Stimulated activated memory B cell treated with anti-CD40 and anti-IgM and Interleukin-4, amounts not matched to agents 10 μg/mL and 1 μg/mL and 100 μg/mL, for 72 hours (primary cell): ENCODE results near the gene TBL1XR1.

Source experiments
- ATAC-seq: fragments of 150-1000 bp; cut with Tn5 transposase; 2 replicates; pipeline ENCODE4 v1.10.0; 2021
- H3K27ac Mint-ChIP-seq: one replicate; pipeline ENCODE4 v1.8.0; 2022; ENCODE audit warnings: mild to moderate bottlenecking, mixed read lengths
- H3K27me3 Mint-ChIP-seq: one replicate; pipeline ENCODE4 v1.8.0; 2022; ENCODE audit warnings: mixed read lengths
- H3K36me3 Mint-ChIP-seq: one replicate; pipeline ENCODE4 v1.8.0; 2022; ENCODE audit warnings: mixed read lengths
- H3K4me1 Mint-ChIP-seq: one replicate; pipeline ENCODE4 v1.8.0; 2022; ENCODE audit warnings: mixed read lengths
- H3K4me3 Mint-ChIP-seq: one replicate; pipeline ENCODE4 v1.8.0; 2022; ENCODE audit warnings: mild to moderate bottlenecking, moderate library complexity, mixed read lengths
- H3K9me3 Mint-ChIP-seq: one replicate; pipeline ENCODE4 v1.8.0; 2022; ENCODE audit warnings: mixed read lengths

The TBL1XR1 gene

DNA sequence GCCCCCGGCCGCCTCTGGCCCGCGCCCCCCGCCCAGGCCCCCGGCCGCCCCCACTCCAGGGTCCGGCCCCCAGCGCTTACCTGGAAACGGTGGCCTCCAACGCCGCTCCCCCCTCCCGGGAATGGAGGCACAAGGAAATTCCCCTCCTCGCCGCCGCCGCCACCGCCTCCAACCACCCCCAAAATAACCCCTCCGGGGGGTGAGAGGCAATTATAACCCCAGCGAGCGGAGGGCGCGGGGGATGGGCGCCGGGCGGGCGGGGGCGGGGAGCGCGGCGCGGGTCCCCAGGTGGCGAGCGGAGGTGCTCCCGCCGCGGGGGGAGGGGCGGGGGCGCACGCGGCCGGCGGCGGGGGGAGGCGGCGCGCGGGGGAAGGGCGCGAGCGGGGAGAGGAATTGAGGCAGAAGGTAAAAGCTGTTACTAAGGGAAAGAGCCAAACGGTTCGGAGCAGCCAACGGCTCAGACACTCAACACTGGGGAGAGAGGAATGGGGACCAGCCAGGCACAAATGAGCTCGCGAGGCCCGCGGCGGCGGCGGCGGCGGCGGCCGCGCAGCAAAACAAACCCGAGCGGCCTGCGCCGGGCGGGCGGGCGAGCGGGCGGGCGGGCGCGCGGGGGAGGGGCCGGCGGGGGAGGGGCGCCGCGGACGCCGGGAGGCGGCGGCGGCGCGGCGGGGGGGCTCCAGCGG lies at the start of gene TBL1XR1:
TBL1XR1 (minus strand) TSS at position 442 of the 686 bp plus-strand sequence. CDS start 132,505 bp downstream, outside the sequence.
- peak; percentile 78 for ATAC-seq
- peaks cover 11% of the 10 kb centered on the region for H3K36me3 Mint-ChIP-seq
- H3K27me3 Mint-ChIP-seq, result no peaks in the 10 kb centered on the region
- H3K9me3 Mint-ChIP-seq, result no peaks in the 10 kb centered on the region
- peak within 1 kb of the TSS; percentile 96 for H3K27ac Mint-ChIP-seq
- H3K4me3 Mint-ChIP-seq, result peak within 1 kb of the TSS; percentile 94
- H3K4me1 Mint-ChIP-seq, result peaks cover 53% of the 10 kb centered on the region

GRCh38 chr3:177245250-177245649 lies 48.0 kb upstream of the TBL1XR1 start:
- Mint-ChIP-seq H3K4me1 (peaks cover 34% of the 10 kb centered on the region), H3K27me3 (no peaks in the 10 kb centered on the region), H3K27ac (peak overlapping the region; percentile 88), H3K36me3 (no peaks in the 10 kb centered on the region), H3K9me3 (no peaks in the 10 kb centered on the region), H3K4me3 (no peak overlapping the region)
- ATAC-seq, result no peak

- Mint-ChIP-seq H3K36me3 (no peaks in the 10 kb centered on the region), H3K9me3 (no peaks in the 10 kb centered on the region), H3K27me3 (no peaks in the 10 kb centered on the region), H3K4me3 (no peak overlapping the region), H3K4me1 (peaks cover 28% of the 10 kb centered on the region), H3K27ac (peak overlapping the region; percentile 48)
- ATAC-seq, result no peak
Measured at GRCh38 chr3:177244606-177245005, 47.3 kb upstream of the TBL1XR1 start.

GRCh38 chr3:177238686-177239216 lies 41.5 kb upstream of the TBL1XR1 start:
- ATAC-seq, result no peak
- Mint-ChIP-seq H3K4me3 (no peak overlapping the region), H3K27me3 (no peaks in the 10 kb centered on the region), H3K27ac (no peak overlapping the region), H3K4me1 (peaks cover 6% of the 10 kb centered on the region), H3K9me3 (no peaks in the 10 kb centered on the region), H3K36me3 (no peaks in the 10 kb centered on the region)

- H3K27ac Mint-ChIP-seq, result no peak overlapping the region
- H3K4me3 Mint-ChIP-seq, result no peak overlapping the region
- no peaks in the 10 kb centered on the region for H3K36me3 Mint-ChIP-seq
- H3K4me1 Mint-ChIP-seq, result peaks cover 6% of the 10 kb centered on the region
- no peaks in the 10 kb centered on the region for H3K9me3 Mint-ChIP-seq
- no peak for ATAC-seq
- no peaks in the 10 kb centered on the region for H3K27me3 Mint-ChIP-seq
Measured at GRCh38 chr3:177237206-177237605, 39.9 kb upstream of the TBL1XR1 start.

DNA sequence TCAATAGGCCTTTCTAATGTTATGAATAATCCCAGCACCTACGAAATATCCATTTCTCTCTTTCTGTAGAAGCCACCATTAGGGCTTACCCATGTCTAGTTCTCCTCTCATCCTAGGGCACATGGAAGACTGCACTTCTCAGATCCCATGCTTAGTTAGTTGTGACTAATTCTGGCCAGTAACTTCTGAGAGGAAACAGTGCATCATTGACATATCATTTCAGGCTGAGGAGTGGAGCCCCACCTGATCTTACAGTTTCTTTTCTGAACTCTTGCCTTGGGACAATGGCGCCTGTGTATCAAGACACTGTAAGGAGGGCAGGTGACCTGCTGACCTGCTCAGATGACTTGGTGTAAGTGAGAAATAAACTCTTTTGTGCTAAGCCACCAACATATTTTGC lies 39.4 kb upstream of the TBL1XR1 start:
- Mint-ChIP-seq H3K4me1 (peaks cover 7% of the 10 kb centered on the region), H3K36me3 (no peaks in the 10 kb centered on the region), H3K4me3 (no peak overlapping the region), H3K27ac (no peak overlapping the region), H3K9me3 (no peaks in the 10 kb centered on the region), H3K27me3 (no peaks in the 10 kb centered on the region)
- ATAC-seq, result peak; percentile 62

DNA sequence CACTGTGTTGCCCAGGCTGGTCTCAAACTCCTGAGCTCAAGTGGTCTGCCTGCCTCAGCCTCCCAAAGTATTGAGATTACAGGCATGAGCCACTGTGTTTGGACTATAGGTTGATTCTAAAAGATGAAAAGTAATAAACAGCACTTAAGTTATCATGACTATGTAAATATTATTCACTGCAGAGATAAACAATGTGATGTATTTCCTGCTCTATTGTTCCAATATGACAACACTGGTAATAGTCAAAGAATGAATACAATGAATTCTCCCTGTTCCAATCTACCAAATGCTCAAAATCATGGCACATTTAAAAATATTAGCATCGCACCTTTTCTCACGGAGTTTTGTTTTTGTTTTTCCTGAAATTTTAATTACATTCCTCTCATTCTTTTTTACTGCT lies 36.8 kb upstream of the TBL1XR1 start:
- no peaks in the 10 kb centered on the region for H3K36me3 Mint-ChIP-seq
- peaks cover 14% of the 10 kb centered on the region for H3K4me1 Mint-ChIP-seq
- H3K27me3 Mint-ChIP-seq, result no peaks in the 10 kb centered on the region
- ATAC-seq, result no peak
- H3K9me3 Mint-ChIP-seq, result no peaks in the 10 kb centered on the region
- no peak overlapping the region for H3K27ac Mint-ChIP-seq
- no peak overlapping the region for H3K4me3 Mint-ChIP-seq

GRCh38 chr3:177231242-177231641 lies 34.0 kb upstream of the TBL1XR1 start:
- no peak for ATAC-seq
- peaks cover 10% of the 10 kb centered on the region for H3K4me1 Mint-ChIP-seq
- H3K36me3 Mint-ChIP-seq, result no peaks in the 10 kb centered on the region

GRCh38 chr3:177230641-177231040 lies 33.4 kb upstream of the TBL1XR1 start:
- no peak for ATAC-seq
- no peak overlapping the region for H3K4me3 Mint-ChIP-seq
- peak overlapping the region; percentile 67 for H3K27ac Mint-ChIP-seq
- no peaks in the 10 kb centered on the region for H3K27me3 Mint-ChIP-seq
- H3K36me3 Mint-ChIP-seq, result no peaks in the 10 kb centered on the region
- no peaks in the 10 kb centered on the region for H3K9me3 Mint-ChIP-seq
- peaks cover 10% of the 10 kb centered on the region for H3K4me1 Mint-ChIP-seq

More at GRCh38 chr3:177231242-177231641, 34.0 kb upstream of the TBL1XR1 start:
- peak overlapping the region; percentile 67 for H3K27ac Mint-ChIP-seq
- H3K27me3 Mint-ChIP-seq, result no peaks in the 10 kb centered on the region
- H3K4me3 Mint-ChIP-seq, result no peak overlapping the region
- no peaks in the 10 kb centered on the region for H3K9me3 Mint-ChIP-seq

GRCh38 chr3:177229791-177230190 lies 32.5 kb upstream of the TBL1XR1 start:
- Mint-ChIP-seq H3K27ac (no peak overlapping the region), H3K36me3 (no peaks in the 10 kb centered on the region)

GRCh38 chr3:177228601-177229190 lies 31.4 kb upstream of the TBL1XR1 start:
- no peak for ATAC-seq
- Mint-ChIP-seq H3K4me1 (peaks cover 10% of the 10 kb centered on the region), H3K27ac (no peak overlapping the region), H3K36me3 (no peaks in the 10 kb centered on the region), H3K27me3 (no peaks in the 10 kb centered on the region), H3K4me3 (no peak overlapping the region), H3K9me3 (no peaks in the 10 kb centered on the region)

More at GRCh38 chr3:177229791-177230190, 32.5 kb upstream of the TBL1XR1 start:
- no peaks in the 10 kb centered on the region for H3K9me3 Mint-ChIP-seq
- H3K4me1 Mint-ChIP-seq, result peaks cover 10% of the 10 kb centered on the region
- H3K4me3 Mint-ChIP-seq, result no peak overlapping the region
- no peaks in the 10 kb centered on the region for H3K27me3 Mint-ChIP-seq
- ATAC-seq, result no peak

- Mint-ChIP-seq H3K36me3 (no peaks in the 10 kb centered on the region), H3K27ac (no peak overlapping the region), H3K27me3 (no peaks in the 10 kb centered on the region)
Measured at GRCh38 chr3:177224414-177224813, 27.1 kb upstream of the TBL1XR1 start.

GRCh38 chr3:177221744-177222143 lies 24.5 kb upstream of the TBL1XR1 start:
- no peak overlapping the region for H3K4me3 Mint-ChIP-seq
- H3K27ac Mint-ChIP-seq, result peak overlapping the region; percentile 1
- no peaks in the 10 kb centered on the region for H3K27me3 Mint-ChIP-seq
- no peaks in the 10 kb centered on the region for H3K9me3 Mint-ChIP-seq
- H3K36me3 Mint-ChIP-seq, result no peaks in the 10 kb centered on the region
- no peak for ATAC-seq
- H3K4me1 Mint-ChIP-seq, result peaks cover 21% of the 10 kb centered on the region

More at GRCh38 chr3:177224414-177224813, 27.1 kb upstream of the TBL1XR1 start:
- H3K4me3 Mint-ChIP-seq, result no peak overlapping the region
- no peaks in the 10 kb centered on the region for H3K9me3 Mint-ChIP-seq
- no peak for ATAC-seq
- peaks cover 21% of the 10 kb centered on the region for H3K4me1 Mint-ChIP-seq

DNA sequence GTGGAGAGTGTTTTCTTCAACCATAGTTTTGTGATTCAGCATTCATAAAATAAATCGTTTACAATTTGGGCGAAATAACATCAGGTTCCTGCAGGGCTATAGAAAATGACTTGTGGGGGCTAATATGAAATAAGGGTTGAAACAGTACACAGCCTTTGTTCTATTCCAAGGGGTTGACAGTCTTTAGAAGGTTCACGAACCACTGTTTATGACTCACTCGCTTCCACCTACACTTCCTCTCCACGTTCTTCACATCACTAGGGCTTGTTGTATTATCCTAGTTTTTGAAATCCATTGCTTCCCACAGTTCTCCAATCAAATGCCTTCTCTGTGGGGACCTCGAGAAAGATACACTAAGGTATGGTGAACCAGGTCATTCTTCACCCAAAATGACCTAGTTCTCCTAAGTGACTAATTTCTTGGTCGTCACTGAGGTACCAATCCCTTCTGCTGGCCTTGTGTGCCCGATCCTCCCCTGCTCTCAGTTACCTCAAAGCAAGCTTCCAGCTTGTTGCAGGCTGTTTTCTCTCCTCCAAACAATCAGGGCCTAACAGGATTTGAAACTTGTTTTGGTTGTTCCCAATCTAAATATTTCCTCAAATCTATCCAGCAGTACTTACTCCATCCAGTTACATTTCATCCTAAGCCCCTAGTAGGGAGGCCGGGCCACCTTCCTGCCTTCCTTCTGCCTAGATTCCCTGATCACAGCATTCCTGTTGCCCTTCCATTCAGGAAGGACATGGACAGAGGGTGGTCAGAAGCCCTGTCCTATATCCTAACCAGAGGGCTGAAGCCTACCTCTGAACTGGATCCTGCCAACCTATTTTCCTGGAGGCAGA lies 23.1 kb upstream of the TBL1XR1 start:
- no peak overlapping the region for H3K4me3 Mint-ChIP-seq

More for the DNA sequence above, 23.1 kb upstream of the TBL1XR1 start:
- Mint-ChIP-seq H3K36me3 (no peaks in the 10 kb centered on the region), H3K9me3 (no peaks in the 10 kb centered on the region), H3K27me3 (no peaks in the 10 kb centered on the region), H3K4me1 (peaks cover 21% of the 10 kb centered on the region), H3K27ac (peak overlapping the region; percentile 60)
- no peak for ATAC-seq
